Bronchial epithelial cell (primary cell): Measurements from ENCODE around the gene EID2B. TPM values are rescaled to one million over a fixed set of nuclear protein-coding genes. Genes with fewer than 3 reads are reported as not detected.

Source experiments
- DNase-seq: peaks from one replicate; pipeline ENCODE4 v3.0.0-alpha.2; 2010; ENCODE audit warnings: low read depth
- FAIRE-seq: peaks from 2 replicates; lab custom pipeline; 2011; peaks lifted over from hg19 to GRCh38; lab: Jason Lieb, UNC
- H3K27me3 ChIP-seq: 2 replicates; pipeline ENCODE4 v1.5.1; 2011; ENCODE audit warnings: low read length; ENCODE audit not compliant: control insufficient read depth, insufficient read depth
- H3K36me3 ChIP-seq: 2 replicates; pipeline ENCODE4 v1.5.1; 2011; ENCODE audit warnings: low read length; ENCODE audit not compliant: control insufficient read depth, insufficient read depth
- H3K4me3 ChIP-seq: 2 replicates; pipeline ENCODE4 v1.5.1; 2011; ENCODE audit warnings: mild to moderate bottlenecking, low read depth, low read length, control low read depth
- total RNA-seq: library from RNA; depleted of rRNA; stranded (reverse); fragments of >200 nt; gene quantifications from 2 replicates; pipeline ENCODE4 v1.2.1, GENCODE V29; 2014
- TF ChIP-seq, protein P1 (sequence below): IDR thresholded peaks from 2 replicates; pipeline ENCODE4 v1.5.1; 2011; ENCODE audit warnings: mild to moderate bottlenecking, moderate library complexity, low read length, control low read depth, inconsistent platforms; ENCODE audit not compliant: insufficient read depth, severe bottlenecking

EID2B gene
- total RNA-seq, 1 donor from 2014 or later: 0.79 TPM

- no peak for DNase-seq
- TF ChIP-seq, protein P1, sequence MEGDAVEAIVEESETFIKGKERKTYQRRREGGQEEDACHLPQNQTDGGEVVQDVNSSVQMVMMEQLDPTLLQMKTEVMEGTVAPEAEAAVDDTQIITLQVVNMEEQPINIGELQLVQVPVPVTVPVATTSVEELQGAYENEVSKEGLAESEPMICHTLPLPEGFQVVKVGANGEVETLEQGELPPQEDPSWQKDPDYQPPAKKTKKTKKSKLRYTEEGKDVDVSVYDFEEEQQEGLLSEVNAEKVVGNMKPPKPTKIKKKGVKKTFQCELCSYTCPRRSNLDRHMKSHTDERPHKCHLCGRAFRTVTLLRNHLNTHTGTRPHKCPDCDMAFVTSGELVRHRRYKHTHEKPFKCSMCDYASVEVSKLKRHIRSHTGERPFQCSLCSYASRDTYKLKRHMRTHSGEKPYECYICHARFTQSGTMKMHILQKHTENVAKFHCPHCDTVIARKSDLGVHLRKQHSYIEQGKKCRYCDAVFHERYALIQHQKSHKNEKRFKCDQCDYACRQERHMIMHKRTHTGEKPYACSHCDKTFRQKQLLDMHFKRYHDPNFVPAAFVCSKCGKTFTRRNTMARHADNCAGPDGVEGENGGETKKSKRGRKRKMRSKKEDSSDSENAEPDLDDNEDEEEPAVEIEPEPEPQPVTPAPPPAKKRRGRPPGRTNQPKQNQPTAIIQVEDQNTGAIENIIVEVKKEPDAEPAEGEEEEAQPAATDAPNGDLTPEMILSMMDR: no peak
- no peak overlapping the region for H3K4me3 ChIP-seq
- FAIRE-seq: no peak
- no peaks in the 10 kb centered on the region for H3K36me3 ChIP-seq
- H3K27me3 ChIP-seq: no peaks in the 10 kb centered on the region
These were observed 26.0 kb upstream of the EID2B start for GRCh38 chr19:39558624-39559117.

DNA sequence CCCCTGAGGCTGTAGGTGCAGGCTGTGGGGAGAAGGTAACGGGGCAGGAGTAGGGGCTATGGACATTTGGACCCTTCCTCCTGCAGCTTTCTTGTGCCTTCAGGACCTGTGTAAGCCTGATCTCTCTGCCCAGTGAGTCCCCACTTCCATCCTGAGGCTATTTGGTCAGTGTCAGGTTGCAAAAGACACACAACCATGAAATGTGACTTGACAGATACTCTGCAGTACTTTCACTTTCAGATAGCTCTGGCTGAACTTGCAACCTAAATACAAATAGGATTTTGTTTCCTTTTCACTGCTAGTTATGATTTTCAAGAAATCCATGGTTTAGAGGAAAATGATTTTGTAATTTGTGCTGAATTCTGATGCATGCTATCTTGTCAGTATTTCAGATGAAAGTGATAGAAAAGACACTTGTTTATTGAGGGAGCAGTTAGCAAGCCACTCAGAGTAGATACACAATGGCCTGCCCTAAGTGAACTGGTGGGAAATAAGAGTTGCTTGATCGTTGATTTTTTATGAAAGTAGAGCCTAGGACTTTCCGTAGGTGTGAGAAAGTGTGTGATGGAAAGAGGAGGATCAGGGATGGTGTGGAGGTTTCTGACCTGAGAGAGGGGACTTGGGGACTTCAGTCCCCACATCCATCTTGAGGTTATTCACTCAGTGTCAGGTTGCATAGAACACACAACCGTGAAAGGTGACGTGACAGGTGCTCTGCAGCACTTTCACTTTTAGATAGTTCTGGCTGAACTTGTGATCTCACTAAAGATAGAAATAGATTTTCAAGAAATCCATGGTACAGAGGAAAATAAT, 25.4 kb upstream of the EID2B start:
- H3K27me3 ChIP-seq: no peaks in the 10 kb centered on the region
- H3K36me3 ChIP-seq: no peaks in the 10 kb centered on the region
- H3K4me3 ChIP-seq: no peak overlapping the region
- DNase-seq: peak; percentile 18
- no peak for FAIRE-seq
- TF ChIP-seq, protein P1: no peak

GRCh38 chr19:39555883-39556282, 23.2 kb upstream of the EID2B start:
- Histone ChIP-seq H3K4me3 (no peak overlapping the region), H3K27me3 (no peaks in the 10 kb centered on the region), H3K36me3 (no peaks in the 10 kb centered on the region)
- TF ChIP-seq, protein P1: no peak
- no peak for DNase-seq
- no peak for FAIRE-seq

GRCh38 chr19:39554701-39555311, 22.2 kb upstream of the EID2B start:
- DNase-seq (no peak), FAIRE-seq (no peak)
- Histone ChIP-seq H3K36me3 (no peaks in the 10 kb centered on the region), H3K27me3 (no peaks in the 10 kb centered on the region), H3K4me3 (no peak overlapping the region)
- TF ChIP-seq, protein P1: no peak

DNA sequence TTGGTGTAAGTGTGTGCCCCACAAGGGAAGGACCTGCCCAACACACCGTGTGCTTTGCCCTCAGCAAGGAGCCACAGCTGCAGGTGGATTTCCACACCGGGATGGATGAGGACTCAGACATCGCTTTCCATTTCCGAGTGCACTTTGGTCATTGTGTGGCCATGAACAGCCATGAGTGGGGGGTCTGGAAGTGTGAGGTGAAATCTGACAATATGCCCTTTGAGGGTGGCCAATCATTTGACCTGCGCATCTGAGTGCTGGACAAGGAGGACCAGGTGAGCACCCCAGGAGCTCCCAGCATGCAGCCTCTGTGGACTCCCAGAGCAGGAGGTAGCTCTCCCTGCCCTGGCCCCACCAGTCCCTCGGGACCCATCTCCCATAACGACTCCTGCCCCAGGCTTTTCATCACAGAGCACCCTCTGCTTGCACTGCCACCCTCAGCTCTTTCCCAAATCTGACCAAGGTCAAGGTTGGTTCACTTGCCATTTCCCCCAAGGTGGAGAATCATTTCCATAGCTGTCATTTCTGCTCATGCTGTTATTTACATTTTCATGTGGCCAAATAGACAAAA, 20.5 kb upstream of the EID2B start:
- H3K4me3 ChIP-seq: no peak overlapping the region
- no peaks in the 10 kb centered on the region for H3K27me3 ChIP-seq
- TF ChIP-seq, protein P1: no peak
- no peak for FAIRE-seq
- no peaks in the 10 kb centered on the region for H3K36me3 ChIP-seq
- no peak for DNase-seq
